Keratinocyte (primary cell): ENCODE data around the gene SULT1C2.

Experiments
- CTCF ChIP-seq, 3 experiments: IDR thresholded peaks in 1 of 3; conservative IDR thresholded peaks in 1 of 3; optimal IDR thresholded peaks in 1 of 3; 2 replicates in 2 of 3; 3 replicates in 1 of 3; pipeline versions ENCODE3 to v1.5.1; 2011; ENCODE audit warnings: low read length in 3 of 3, mild to moderate bottlenecking in 3 of 3, moderate library complexity in 2 of 3, control low read depth in 1 of 3, inconsistent platforms in 1 of 3; ENCODE audit not compliant: insufficient read depth in 2 of 3; ENCODE audit errors: extremely low read depth in 1 of 3
- EZH2 ChIP-seq: IDR thresholded peaks from one replicate; pipeline ENCODE4 v1.6.1; 2012; ENCODE audit warnings: inconsistent platforms, mild to moderate bottlenecking, low read length, moderate library complexity

GRCh38 chr2:108315444-108315934 is 26.8 kb downstream of the SULT1C2 start:
- TF ChIP-seq CTCF (optimal IDR thresholded peaks at IDR 0.05 in 1 of 3, IDR thresholded peaks at IDR 0.05 in 1 of 3, conservative IDR thresholded peaks at IDR 0.05 in 1 of 3; ENCODE audit: extremely low read depth in 1 of 3, insufficient read depth in 2 of 3, low read length in 3 of 3) (no peak), EZH2 (no peak)
